Fibroblast of lung (primary cell): Measurements from ENCODE around the gene AGBL3. TPM values are rescaled to one million over a fixed set of nuclear protein-coding genes. Genes with fewer than 3 reads are reported as not detected.

Experiments used
- DNase-seq, 2 donors: peaks; one replicate each; pipeline versions ENCODE4 v3.0.0 to v3.0.0-alpha.2; 2010; ENCODE audit warnings: low read depth in 2 of 2
- H2AFZ ChIP-seq: 2 replicates; pipeline ENCODE4 v1.5.1; 2012; ENCODE audit warnings: low read length, control low read depth, inconsistent platforms
- H3K27ac ChIP-seq: 2 replicates; pipeline ENCODE4 v1.5.1; 2011; ENCODE audit warnings: low read length, control low read depth; ENCODE audit not compliant: insufficient read depth
- H3K27me3 ChIP-seq: 2 replicates; pipeline ENCODE4 v1.5.1; 2011; ENCODE audit warnings: mild to moderate bottlenecking, low read length; ENCODE audit not compliant: control insufficient read depth, insufficient read depth
- H3K36me3 ChIP-seq: 2 replicates; pipeline ENCODE4 v1.5.1; 2011; ENCODE audit warnings: low read length; ENCODE audit not compliant: control insufficient read depth, insufficient read depth
- H3K4me1 ChIP-seq: 2 replicates; pipeline ENCODE4 v1.5.1; 2011; ENCODE audit warnings: low read length; ENCODE audit not compliant: control insufficient read depth, insufficient read depth; ENCODE audit errors: extremely low read depth
- H3K4me2 ChIP-seq: 2 replicates; pipeline ENCODE4 v1.5.1; 2011; ENCODE audit warnings: low read length, control low read depth; ENCODE audit not compliant: insufficient read depth; ENCODE audit errors: extremely low read depth
- H3K4me3 ChIP-seq, 4 experiments: fragments of 200-600 bp in 1 of 4; sonication (generic) in 1 of 4; replicated peaks in 1 of 4; 2 replicates each; pipeline ENCODE4 v1.5.1; 2011 to 2016; ENCODE audit warnings: low read length in 4 of 4, low read depth in 3 of 4, mild to moderate bottlenecking in 3 of 4, control low read depth in 2 of 4, inconsistent platforms in 1 of 4, mixed read lengths in 1 of 4; ENCODE audit not compliant: insufficient read depth in 1 of 4; ENCODE audit errors: control extremely low read depth in 1 of 4
- H3K79me2 ChIP-seq: 2 replicates; pipeline ENCODE4 v1.5.1; 2012; ENCODE audit warnings: mild to moderate bottlenecking, low read length, inconsistent platforms; ENCODE audit not compliant: control insufficient read depth, insufficient read depth
- H3K9ac ChIP-seq: 2 replicates; pipeline ENCODE4 v1.5.1; 2011; ENCODE audit warnings: mild to moderate bottlenecking, low read length, control low read depth; ENCODE audit not compliant: insufficient read depth
- H3K9me3 ChIP-seq: 2 replicates; pipeline ENCODE4 v1.5.1; 2012; ENCODE audit warnings: low read depth, low read length; ENCODE audit not compliant: control insufficient read depth, insufficient read depth
- H4K20me1 ChIP-seq: 2 replicates; pipeline ENCODE4 v1.5.1; 2011; ENCODE audit warnings: low read length; ENCODE audit not compliant: control insufficient read depth, insufficient read depth; ENCODE audit errors: extremely low read depth
- EZH2 ChIP-seq: IDR thresholded peaks from 2 replicates; pipeline ENCODE4 v1.5.1; 2012; ENCODE audit warnings: low read length, control low read depth, mild to moderate bottlenecking; ENCODE audit errors: missing control alignments
- polyA plus RNA-seq, 2 donors: library from polyadenylated mRNA; depleted of rRNA in 1 of 2; stranded (reverse) in 1 of 2; unstranded in 1 of 2; fragments of >200 nt; gene quantifications; 2 replicates each; pipeline ENCODE4 v1.2.1, GENCODE V29; 2011 to 2012; ENCODE audit warnings: missing spikeins in 1 of 2
- total RNA-seq: library from RNA; depleted of rRNA; stranded (reverse); fragments of >200 nt; gene quantifications from 2 replicates; pipeline ENCODE4 v1.2.1, GENCODE V29; 2014
- TF ChIP-seq, protein P1 (sequence below), 2 donors: IDR thresholded peaks in 1 of 2; conservative IDR thresholded peaks in 1 of 2; 1 replicate in 1 of 2; 2 replicates in 1 of 2; pipeline ENCODE4 v1.5.1; 2011 to 2012; ENCODE audit warnings: low read length in 2 of 2, control low read depth in 1 of 2, inconsistent platforms in 1 of 2, low read depth in 1 of 2, mild to moderate bottlenecking in 1 of 2

AGBL3 gene
- total and polyA plus RNA-seq, 2 donors (not counting 1 experiment from before 2014, with no cell fraction given) = 0.56 to 1.3 TPM

DNA sequence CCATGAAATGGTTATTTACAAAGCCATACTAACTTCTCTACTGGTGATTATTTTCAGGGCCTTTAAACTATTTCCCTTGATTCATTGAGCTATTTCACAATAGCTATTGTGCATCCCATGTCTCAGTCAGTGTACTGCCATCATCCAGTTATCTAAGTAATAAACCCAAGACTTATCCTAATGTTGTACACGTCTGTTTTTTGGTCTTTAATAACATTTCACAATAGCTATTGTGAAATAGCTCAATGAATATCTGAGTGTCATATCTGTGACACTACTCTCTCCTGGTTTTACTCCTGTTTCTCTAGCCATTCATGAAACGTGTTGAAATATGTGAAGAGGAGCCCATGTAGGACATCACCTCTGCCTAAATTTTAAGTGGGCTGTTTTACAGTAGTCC lies 125.1 kb downstream of the AGBL3 start:
- DNase-seq = peak in 1 of 2 donors; percentile 4
- no peaks in the 10 kb centered on the region for H3K27me3 ChIP-seq
- no peak overlapping the region for H3K9ac ChIP-seq
- no peak overlapping the region for H2AFZ ChIP-seq
- H3K4me3 ChIP-seq = no peak overlapping the region
- H3K36me3 ChIP-seq = no peaks in the 10 kb centered on the region
- no peaks in the 10 kb centered on the region for H3K4me1 ChIP-seq
- H3K27ac ChIP-seq = no peak overlapping the region
- no peak overlapping the region for H3K4me2 ChIP-seq
- no peak for TF ChIP-seq EZH2
- TF ChIP-seq, protein P1, sequence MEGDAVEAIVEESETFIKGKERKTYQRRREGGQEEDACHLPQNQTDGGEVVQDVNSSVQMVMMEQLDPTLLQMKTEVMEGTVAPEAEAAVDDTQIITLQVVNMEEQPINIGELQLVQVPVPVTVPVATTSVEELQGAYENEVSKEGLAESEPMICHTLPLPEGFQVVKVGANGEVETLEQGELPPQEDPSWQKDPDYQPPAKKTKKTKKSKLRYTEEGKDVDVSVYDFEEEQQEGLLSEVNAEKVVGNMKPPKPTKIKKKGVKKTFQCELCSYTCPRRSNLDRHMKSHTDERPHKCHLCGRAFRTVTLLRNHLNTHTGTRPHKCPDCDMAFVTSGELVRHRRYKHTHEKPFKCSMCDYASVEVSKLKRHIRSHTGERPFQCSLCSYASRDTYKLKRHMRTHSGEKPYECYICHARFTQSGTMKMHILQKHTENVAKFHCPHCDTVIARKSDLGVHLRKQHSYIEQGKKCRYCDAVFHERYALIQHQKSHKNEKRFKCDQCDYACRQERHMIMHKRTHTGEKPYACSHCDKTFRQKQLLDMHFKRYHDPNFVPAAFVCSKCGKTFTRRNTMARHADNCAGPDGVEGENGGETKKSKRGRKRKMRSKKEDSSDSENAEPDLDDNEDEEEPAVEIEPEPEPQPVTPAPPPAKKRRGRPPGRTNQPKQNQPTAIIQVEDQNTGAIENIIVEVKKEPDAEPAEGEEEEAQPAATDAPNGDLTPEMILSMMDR (conservative IDR thresholded peaks at IDR 0.05 in 1 of 2, IDR thresholded peaks at IDR 0.05 in 1 of 2; ENCODE audit: low read depth in 1 of 2, low read length in 2 of 2) = no peak
- no peaks in the 10 kb centered on the region for H3K9me3 ChIP-seq
- H3K79me2 ChIP-seq = no peaks in the 10 kb centered on the region
- H4K20me1 ChIP-seq = no peaks in the 10 kb centered on the region

DNA sequence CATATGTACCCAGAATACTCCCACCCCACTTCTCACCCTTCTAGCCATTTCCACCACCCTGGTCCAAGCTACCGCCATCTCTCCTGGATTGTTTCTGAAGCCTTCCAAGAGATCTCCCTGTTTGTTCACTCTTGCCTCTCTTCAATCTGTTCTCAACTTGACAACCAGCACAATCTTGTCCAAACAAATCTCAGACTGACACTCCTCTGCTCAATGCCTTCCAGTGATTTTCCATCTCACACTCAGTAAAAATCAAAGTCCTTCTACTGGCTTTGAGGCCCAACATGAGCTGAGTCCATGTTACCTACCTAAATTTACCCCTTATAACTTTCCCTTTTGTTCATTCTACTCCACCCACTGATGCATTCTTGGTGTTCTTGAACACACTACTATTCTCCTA lies 128.3 kb downstream of the AGBL3 start:
- H3K27me3 ChIP-seq = no peaks in the 10 kb centered on the region
- no peak for DNase-seq
- no peaks in the 10 kb centered on the region for H3K79me2 ChIP-seq
- no peak overlapping the region for H3K4me2 ChIP-seq
- no peaks in the 10 kb centered on the region for H3K9me3 ChIP-seq
- no peaks in the 10 kb centered on the region for H4K20me1 ChIP-seq
- H3K4me1 ChIP-seq = no peaks in the 10 kb centered on the region
- no peak overlapping the region for H3K4me3 ChIP-seq
- no peak for TF ChIP-seq EZH2
- H3K9ac ChIP-seq = no peak overlapping the region
- H2AFZ ChIP-seq = no peak overlapping the region
- no peaks in the 10 kb centered on the region for H3K36me3 ChIP-seq
- no peak overlapping the region for H3K27ac ChIP-seq

DNA sequence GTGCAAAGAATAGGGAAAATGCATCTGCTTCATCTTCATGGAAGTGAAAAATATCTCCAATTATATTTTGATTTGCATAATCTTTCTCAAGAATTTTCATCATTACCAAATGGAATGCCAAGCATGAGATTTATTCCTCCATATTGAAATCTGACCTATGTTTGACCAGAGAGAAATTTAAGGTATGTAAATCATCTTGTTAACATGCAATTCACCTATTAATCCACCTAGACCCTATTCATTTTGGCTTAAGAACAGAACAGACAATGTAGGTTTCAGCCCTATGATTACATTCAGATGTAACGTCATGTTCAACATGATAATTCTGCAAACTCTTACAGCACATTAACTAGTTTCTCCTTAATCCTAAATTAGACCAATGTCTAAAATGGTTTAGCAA lies 130.8 kb downstream of the AGBL3 start:
- Histone ChIP-seq H3K4me3 (no peak overlapping the region), H3K9ac (no peak overlapping the region), H4K20me1 (no peaks in the 10 kb centered on the region), H3K27me3 (no peaks in the 10 kb centered on the region), H3K4me1 (no peaks in the 10 kb centered on the region), H3K36me3 (no peaks in the 10 kb centered on the region), H3K4me2 (no peak overlapping the region), H3K9me3 (no peaks in the 10 kb centered on the region), H3K27ac (no peak overlapping the region), H3K79me2 (no peaks in the 10 kb centered on the region), H2AFZ (no peak overlapping the region)
- TF ChIP-seq, protein P1 (conservative IDR thresholded peaks at IDR 0.05 in 1 of 2, IDR thresholded peaks at IDR 0.05 in 1 of 2; ENCODE audit: low read depth in 1 of 2, low read length in 2 of 2) = no peak
- no peak for TF ChIP-seq EZH2
- DNase-seq = peak in 1 of 2 donors; percentile 3
